ELR (cell line): ENCODE data around the gene CALCOCO2.
"Not testable (repeated sequence)": the region's sequence is repeated elsewhere in the genome, so short reads cannot be mapped to it uniquely, and the experiment has no call there.

ENCODE experiments used
- DNase-seq: peaks from one replicate; pipeline ENCODE4 v3.0.0-alpha.2; 2015; ENCODE audit warnings: low read depth

Gene CALCOCO2

GRCh38 chr17:48830840-48831548 lies at the start of gene CALCOCO2:
CALCOCO2 (plus strand) TSS chr17:48831035; CDS start chr17:48841708, 10,673 bp downstream.
- DNase-seq = peak; percentile 97

- DNase-seq = no peak
Observed at GRCh38 chr17:48787828-48788227, 43.0 kb upstream of the CALCOCO2 start.

- DNase-seq = no peak
Observed at GRCh38 chr17:48790607-48791127, 40.2 kb upstream of the CALCOCO2 start.

- DNase-seq = peak; percentile 90
Observed at GRCh38 chr17:48791128-48792032, 39.5 kb upstream of the CALCOCO2 start.

GRCh38 chr17:48792033-48792798 lies 38.6 kb upstream of the CALCOCO2 start:
- DNase-seq = no peak

- peak; percentile 88 for DNase-seq
Observed at GRCh38 chr17:48795444-48796162, 35.2 kb upstream of the CALCOCO2 start.

- not testable (repeated sequence) for DNase-seq
Observed at GRCh38 chr17:48796163-48796522, 34.7 kb upstream of the CALCOCO2 start.

- DNase-seq = no peak
Observed at GRCh38 chr17:48799069-48799723, 31.6 kb upstream of the CALCOCO2 start.

- DNase-seq = no peak
Observed at GRCh38 chr17:48800626-48801217, 30.1 kb upstream of the CALCOCO2 start.

GRCh38 chr17:48804936-48805411 lies 25.9 kb upstream of the CALCOCO2 start:
- peak; percentile 73 for DNase-seq

GRCh38 chr17:48809182-48809581 lies 21.7 kb upstream of the CALCOCO2 start:
- DNase-seq = no peak

GRCh38 chr17:48812001-48812400 lies 18.8 kb upstream of the CALCOCO2 start:
- DNase-seq = no peak

GRCh38 chr17:48814504-48814903 lies 16.3 kb upstream of the CALCOCO2 start:
- peak; percentile 73 for DNase-seq

- no peak for DNase-seq
Observed at GRCh38 chr17:48815311-48815710, 15.5 kb upstream of the CALCOCO2 start.

GRCh38 chr17:48816438-48816773 lies 14.4 kb upstream of the CALCOCO2 start:
- no peak for DNase-seq

GRCh38 chr17:48816774-48817590 lies 13.9 kb upstream of the CALCOCO2 start, which contains the start of gene TTLL6:
TTLL6 (minus strand) TSS chr17:48817229; CDS start chr17:48817072, 157 bp downstream.
- peak; percentile 86 for DNase-seq

GRCh38 chr17:48818361-48818841 lies 12.4 kb upstream of the CALCOCO2 start:
- no peak for DNase-seq

GRCh38 chr17:48819466-48819865 lies 11.4 kb upstream of the CALCOCO2 start:
- DNase-seq = peak; percentile 33

- DNase-seq = not testable (repeated sequence)
Observed at GRCh38 chr17:48820936-48821335, 9.9 kb upstream of the CALCOCO2 start.
